SW 1271 (cell line): ENCODE results near the gene BCL3.

Source experiments
- DNase-seq, 2 experiments: peaks; one replicate each; lab custom pipeline; 2025; lab: John Stamatoyannopoulos, UW

The BCL3 gene

GRCh38 chr19:44742330-44743061 is 6.0 kb upstream of the BCL3 start:
- no peak for DNase-seq

- no peak for DNase-seq
Measured at GRCh38 chr19:44744871-44745332, 3.6 kb upstream of the BCL3 start.

GRCh38 chr19:44745341-44745831 is 3.1 kb upstream of the BCL3 start:
- peak in 1 of 2 experiments; percentile 72 for DNase-seq

- no peak for DNase-seq
Measured at GRCh38 chr19:44745887-44746600, 2.5 kb upstream of the BCL3 start.

- DNase-seq = no peak
Measured at GRCh38 chr19:44746616-44746945, 1.9 kb upstream of the BCL3 start.

GRCh38 chr19:44746946-44747738 is 1.4 kb upstream of the BCL3 start:
- peak; percentile 79 to 80 for DNase-seq

- DNase-seq = peak in 1 of 2 experiments; percentile 76
Measured at GRCh38 chr19:44747739-44748425, 626 bp upstream of the BCL3 start.

- DNase-seq = no peak
Measured at GRCh38 chr19:44749292-44749691, 784 bp downstream of the BCL3 start.

GRCh38 chr19:44749994-44750393 is 1.5 kb downstream of the BCL3 start:
- DNase-seq = no peak

GRCh38 chr19:44752123-44752815 is 3.8 kb downstream of the BCL3 start:
- no peak for DNase-seq

- peak; percentile 61 to 80 for DNase-seq
Measured at GRCh38 chr19:44752816-44753625, 4.5 kb downstream of the BCL3 start.

GRCh38 chr19:44753626-44753931 is 5.1 kb downstream of the BCL3 start:
- DNase-seq = no peak

- DNase-seq = peak; percentile 31 to 61
Measured at GRCh38 chr19:44753932-44754749, 5.6 kb downstream of the BCL3 start.

- DNase-seq = no peak
Measured at GRCh38 chr19:44754750-44755080, 6.2 kb downstream of the BCL3 start.

GRCh38 chr19:44755219-44755618 is 6.7 kb downstream of the BCL3 start:
- no peak for DNase-seq

- DNase-seq = no peak
Measured at GRCh38 chr19:44756089-44756562, 7.6 kb downstream of the BCL3 start.

GRCh38 chr19:44757057-44757734 is 8.7 kb downstream of the BCL3 start:
- DNase-seq = no peak

- DNase-seq = no peak
Measured at GRCh38 chr19:44757735-44758505, 9.4 kb downstream of the BCL3 start.
